ENCODE results near the gene FYCO1.

The FYCO1 gene

DNA sequence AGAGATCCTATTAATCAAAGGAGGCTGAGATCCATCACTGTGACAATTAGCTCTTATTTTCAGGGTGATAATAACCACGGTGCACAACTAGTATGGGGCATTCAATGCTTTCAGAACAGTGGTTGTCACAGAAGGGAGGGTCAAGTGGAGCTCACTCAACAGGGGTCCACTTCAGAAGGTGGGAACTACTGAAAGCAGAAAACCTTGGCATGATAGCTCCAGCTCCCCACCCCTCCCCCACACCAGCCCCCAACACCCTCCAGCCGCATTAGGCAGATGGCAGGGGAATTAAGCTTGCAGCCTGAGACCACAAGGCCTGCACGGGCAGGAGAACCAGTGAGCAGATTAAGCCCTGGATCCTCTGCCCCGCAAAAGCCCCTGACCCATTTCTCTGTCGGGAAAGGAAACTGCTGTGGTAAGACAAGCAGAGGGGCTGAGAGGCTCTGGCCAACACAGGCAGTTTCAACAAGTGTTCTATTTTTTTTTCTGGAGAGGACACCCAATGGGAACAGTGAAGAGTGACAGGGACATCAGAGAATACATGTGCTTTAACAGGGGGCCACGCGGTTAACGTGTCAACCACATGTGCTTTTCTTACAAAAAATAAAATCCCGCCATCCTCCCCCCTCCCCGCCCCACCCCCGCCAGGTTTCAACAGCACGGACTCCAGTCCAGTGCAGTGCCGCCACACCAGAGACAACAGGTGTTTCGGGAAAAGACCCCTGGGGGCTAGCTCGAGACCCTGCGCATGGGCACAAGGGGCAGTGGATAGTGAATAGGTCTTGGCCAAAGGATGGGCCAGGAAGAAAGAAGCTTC lies 997 bp downstream of the FYCO1 start:
- TF ChIP-seq, protein P1, sequence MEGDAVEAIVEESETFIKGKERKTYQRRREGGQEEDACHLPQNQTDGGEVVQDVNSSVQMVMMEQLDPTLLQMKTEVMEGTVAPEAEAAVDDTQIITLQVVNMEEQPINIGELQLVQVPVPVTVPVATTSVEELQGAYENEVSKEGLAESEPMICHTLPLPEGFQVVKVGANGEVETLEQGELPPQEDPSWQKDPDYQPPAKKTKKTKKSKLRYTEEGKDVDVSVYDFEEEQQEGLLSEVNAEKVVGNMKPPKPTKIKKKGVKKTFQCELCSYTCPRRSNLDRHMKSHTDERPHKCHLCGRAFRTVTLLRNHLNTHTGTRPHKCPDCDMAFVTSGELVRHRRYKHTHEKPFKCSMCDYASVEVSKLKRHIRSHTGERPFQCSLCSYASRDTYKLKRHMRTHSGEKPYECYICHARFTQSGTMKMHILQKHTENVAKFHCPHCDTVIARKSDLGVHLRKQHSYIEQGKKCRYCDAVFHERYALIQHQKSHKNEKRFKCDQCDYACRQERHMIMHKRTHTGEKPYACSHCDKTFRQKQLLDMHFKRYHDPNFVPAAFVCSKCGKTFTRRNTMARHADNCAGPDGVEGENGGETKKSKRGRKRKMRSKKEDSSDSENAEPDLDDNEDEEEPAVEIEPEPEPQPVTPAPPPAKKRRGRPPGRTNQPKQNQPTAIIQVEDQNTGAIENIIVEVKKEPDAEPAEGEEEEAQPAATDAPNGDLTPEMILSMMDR (IDR thresholded peaks at IDR 0.05; ENCODE audit: extremely low read depth, insufficient read depth, missing control alignments), result no peak
- in situ Hi-C loops (cut with MboI; ENCODE audit: low pct_unique_long_range_greater_than_20kb, low sequenced_read_pairs, unreplicated experiment), result no loop called here
- DNase-seq (ENCODE audit: low spot score), result peak; percentile 72

DNA sequence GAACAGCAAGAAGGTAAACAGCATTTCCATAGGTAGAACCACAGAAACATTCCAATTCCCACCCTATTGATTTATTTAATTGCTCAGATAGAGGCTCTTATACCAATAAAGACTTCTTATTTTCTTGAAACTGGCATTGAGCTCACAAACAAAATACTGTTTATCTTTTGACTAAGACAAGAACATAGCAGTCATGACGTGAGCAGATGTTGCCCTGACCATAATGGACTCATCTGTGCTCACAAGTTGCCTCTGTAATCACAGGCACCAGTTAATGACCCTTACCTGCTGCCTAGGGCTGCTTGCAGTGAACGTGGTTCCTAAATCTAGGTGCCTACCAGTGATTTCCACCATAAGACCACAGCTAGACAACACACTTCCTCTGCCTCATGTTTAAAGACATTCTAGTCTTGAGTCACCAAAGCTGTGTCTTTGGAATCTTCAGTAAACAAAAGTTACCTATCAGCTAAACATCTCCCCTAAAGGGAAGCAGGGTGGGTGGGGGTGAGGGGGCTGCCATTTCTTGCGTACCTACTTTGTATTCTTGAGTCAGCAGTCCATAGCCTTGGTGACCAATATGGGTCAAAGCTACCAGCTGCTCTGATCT lies 2.1 kb downstream of the FYCO1 start:
- TF ChIP-seq, protein P1 (IDR thresholded peaks at IDR 0.05; ENCODE audit: extremely low read depth, insufficient read depth, missing control alignments), result no peak
- in situ Hi-C loops (cut with MboI; ENCODE audit: low pct_unique_long_range_greater_than_20kb, low sequenced_read_pairs, unreplicated experiment), result no loop called here
- DNase-seq (ENCODE audit: low spot score), result peak; percentile 30

DNA sequence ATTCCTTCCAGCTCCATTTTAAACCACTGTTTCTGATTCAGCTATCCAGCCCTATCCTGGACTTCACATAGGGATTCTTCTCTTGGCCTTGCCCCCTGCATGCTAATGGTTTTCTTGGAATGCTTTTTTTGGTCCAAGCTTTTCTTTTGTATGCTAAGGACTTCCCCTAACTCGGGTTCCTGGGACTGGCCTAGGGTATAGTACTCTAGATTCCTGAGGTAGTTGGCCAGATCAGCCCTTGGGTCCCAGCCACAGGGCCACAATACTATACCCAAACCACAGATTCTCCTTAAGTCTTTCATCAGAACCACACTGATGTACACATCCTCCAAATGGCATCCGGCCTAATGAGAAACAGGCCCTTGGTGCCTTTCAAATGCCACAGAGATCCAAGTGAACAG lies 2.8 kb downstream of the FYCO1 start:
- in situ Hi-C loops (cut with MboI; ENCODE audit: low pct_unique_long_range_greater_than_20kb, low sequenced_read_pairs, unreplicated experiment), result no loop called here
- DNase-seq (ENCODE audit: low spot score), result no peak

DNA sequence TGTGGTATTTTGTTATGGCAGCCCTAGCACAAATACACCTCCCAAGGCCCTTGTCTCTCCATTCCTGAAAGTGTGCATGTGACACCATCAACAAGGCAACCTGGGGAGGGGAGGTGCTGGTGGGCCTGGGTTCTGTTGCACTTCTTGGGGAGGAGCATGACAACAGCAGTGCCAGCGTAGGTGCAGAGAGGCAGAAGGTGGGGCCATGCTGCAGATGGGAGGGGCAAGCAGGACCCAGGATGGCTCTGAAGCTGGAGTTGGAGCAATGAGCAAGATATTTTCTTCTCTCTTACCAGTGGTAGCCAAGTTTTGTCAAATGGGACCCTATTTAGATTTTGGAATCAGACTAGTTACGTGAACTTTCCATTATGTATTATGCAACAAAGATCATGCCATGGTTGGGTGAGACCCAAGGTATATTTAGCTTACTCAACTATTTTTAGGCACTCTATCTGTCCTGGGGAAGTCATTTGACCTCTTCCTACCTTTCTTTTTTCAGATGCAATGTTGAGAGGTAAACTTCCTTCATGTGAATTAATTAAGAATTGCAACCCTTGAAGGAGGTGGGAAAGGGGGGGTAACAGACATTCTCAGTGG lies 3.4 kb downstream of the FYCO1 start:
- in situ Hi-C loops (cut with MboI; ENCODE audit: low pct_unique_long_range_greater_than_20kb, low sequenced_read_pairs, unreplicated experiment), result no loop called here
- no peak for DNase-seq (ENCODE audit: low spot score)
- TF ChIP-seq, protein P1 (IDR thresholded peaks at IDR 0.05; ENCODE audit: extremely low read depth, insufficient read depth, missing control alignments), result no peak

More for the DNA sequence above, 2.8 kb downstream of the FYCO1 start:
- TF ChIP-seq, protein P1 (IDR thresholded peaks at IDR 0.05; ENCODE audit: extremely low read depth, insufficient read depth, missing control alignments), result no peak

DNA sequence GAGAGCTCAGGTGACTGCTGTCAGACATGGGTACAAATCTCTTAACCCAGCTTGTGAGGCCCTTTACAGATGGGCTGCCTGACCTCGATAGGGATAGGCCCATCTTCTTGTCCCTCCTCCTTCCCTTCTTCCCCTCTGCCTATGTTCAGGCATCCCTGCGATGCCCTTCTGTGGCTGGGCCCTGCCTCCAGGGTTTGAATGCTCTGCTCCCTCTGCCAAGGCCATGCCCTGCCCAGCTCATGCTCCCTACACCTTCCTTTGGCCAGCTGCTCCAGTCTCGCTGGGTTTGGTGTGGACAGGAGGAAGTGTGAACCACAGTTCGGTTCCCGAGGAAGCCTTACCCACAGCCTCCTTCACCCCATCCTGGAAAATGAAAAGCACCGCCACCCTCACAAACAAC lies 4.3 kb downstream of the FYCO1 start:
- in situ Hi-C loops (cut with MboI; ENCODE audit: low pct_unique_long_range_greater_than_20kb, low sequenced_read_pairs, unreplicated experiment), result no loop called here
- TF ChIP-seq, protein P1 (IDR thresholded peaks at IDR 0.05; ENCODE audit: extremely low read depth, insufficient read depth, missing control alignments), result no peak

DNA sequence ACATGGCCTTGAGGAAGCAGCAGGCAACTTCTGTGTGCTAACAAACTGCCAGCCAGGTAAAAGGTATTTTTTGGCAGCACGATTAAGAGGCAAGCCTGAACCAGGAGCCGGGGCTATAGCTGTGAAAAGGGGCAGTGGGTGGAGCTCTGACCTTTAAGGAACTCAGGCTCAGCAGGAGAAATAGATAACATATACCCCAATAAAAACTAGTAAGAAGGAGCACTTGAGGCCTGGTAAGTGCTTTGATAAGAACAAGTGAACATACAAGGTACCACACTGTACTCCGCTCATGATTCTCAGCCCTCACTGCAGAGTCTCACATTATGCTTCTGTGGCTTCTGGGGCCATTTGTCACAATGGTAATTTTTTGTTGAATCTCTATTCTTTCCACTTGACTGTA lies 5.4 kb downstream of the FYCO1 start:
- in situ Hi-C loops (cut with MboI; ENCODE audit: low pct_unique_long_range_greater_than_20kb, low sequenced_read_pairs, unreplicated experiment), result no loop called here
- no peak for DNase-seq (ENCODE audit: low spot score)
- TF ChIP-seq, protein P1 (IDR thresholded peaks at IDR 0.05; ENCODE audit: extremely low read depth, insufficient read depth, missing control alignments), result no peak

More for the DNA sequence above, 4.3 kb downstream of the FYCO1 start:
- no peak for DNase-seq (ENCODE audit: low spot score)

Measured in GM13977 (cell line).